ENCODE results near the gene TIMP2. TPM values are rescaled to one million over a fixed set of nuclear protein-coding genes. Genes with fewer than 3 reads are reported as not detected.

The TIMP2 gene
- total and polyA plus RNA-seq, 2 of the 8 experiments (the other 6 are each of a cell fraction or from before 2014, with no cell fraction given) = 18.2 to 43.3 TPM

DNA sequence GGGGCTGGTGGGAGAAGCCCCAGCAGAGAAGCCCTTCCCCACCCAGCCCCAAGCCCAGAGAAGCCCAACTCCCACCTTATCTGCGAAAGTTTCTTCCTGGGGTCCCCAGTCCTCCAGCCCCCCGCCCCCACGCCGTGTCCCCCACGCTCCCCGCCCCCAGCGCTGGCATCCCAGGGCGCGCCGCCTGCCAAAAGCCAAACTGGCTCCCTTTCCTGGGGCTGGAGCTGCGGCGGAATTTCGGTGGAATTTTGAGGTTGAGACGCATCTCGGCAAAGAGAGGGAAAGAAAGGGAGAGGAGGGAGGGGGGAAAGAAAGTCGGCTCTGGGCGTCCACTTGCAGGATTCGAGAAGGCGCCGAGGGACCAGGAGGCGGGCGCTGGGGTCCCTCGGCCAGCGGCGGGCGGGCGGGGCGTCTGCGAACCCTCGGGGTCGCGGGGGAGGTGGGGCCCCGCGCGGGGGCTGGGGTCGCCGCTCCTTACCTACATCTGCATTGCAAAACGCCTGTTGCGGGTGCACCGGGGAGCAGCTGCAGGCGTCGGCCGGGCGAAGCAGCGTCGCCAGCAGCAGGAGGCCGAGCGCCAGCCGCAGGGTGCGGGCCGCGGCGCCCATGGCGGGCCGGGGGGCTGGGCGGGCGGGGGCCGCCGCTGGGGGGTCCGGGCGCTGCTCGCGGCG is 571 bp downstream of the TIMP2 start (continued):
- TF ChIP-seq EP300 (IDR thresholded peaks at IDR 0.05; ENCODE audit: borderline replicate concordance in 1 of 2, low read depth in 2 of 2, low read length in 2 of 2) (no peak), EZH2 (IDR thresholded peaks at IDR 0.05; ENCODE audit: low read depth, low read length, severe bottlenecking) (no peak), TAF1 (IDR thresholded peaks at IDR 0.05; ENCODE audit: low read depth, low read length) (peak; percentile 59; the same call in 1 of the 2 replicates), SP1 (IDR thresholded peaks at IDR 0.05; ENCODE audit: low read depth, low read length) (no peak), POLR2AphosphoS5 (IDR thresholded peaks at IDR 0.05; ENCODE audit: low read depth, low read length) (0 out of 2 replicates have a peak, but pooled peaks have one; percentile 46), BCL11A (IDR thresholded peaks at IDR 0.05; ENCODE audit: low read depth in 2 of 2, low read length in 2 of 2) (no peak), RNF2 (IDR thresholded peaks at IDR 0.05; ENCODE audit: borderline replicate concordance, low read depth, low read length, missing control alignments, poor library complexity, severe bottlenecking) (no peak), CREB1 (IDR thresholded peaks at IDR 0.05) (no peak), SAP30 (IDR thresholded peaks at IDR 0.05; ENCODE audit: insufficient read depth, insufficient replicate concordance, low read length) (no peak)

All from H1 (cell line).